Hepatocyte (in vitro differentiated cells): ENCODE measurements around the gene PITPNC1. TPM values are rescaled to one million over a fixed set of nuclear protein-coding genes. Genes with fewer than 3 reads are reported as not detected.

Source experiments
- DNase-seq: peaks from one replicate; pipeline ENCODE4 v3.0.0-alpha.2; 2016; ENCODE audit warnings: low spot score
- H2AFZ ChIP-seq: fragments of 200-600 bp; sonication (generic); 2 replicates; pipeline ENCODE4 v1.6.0; 2016; ENCODE audit warnings: antibody characterized with exemption, mild to moderate bottlenecking
- H3K27ac ChIP-seq: fragments of 200-600 bp; sonication (generic); 2 replicates; pipeline ENCODE4 v1.5.1; 2016; ENCODE audit warnings: mild to moderate bottlenecking
- H3K27me3 ChIP-seq: fragments of 200-600 bp; sonication (generic); 2 replicates; pipeline ENCODE4 v1.6.1; 2016
- H3K36me3 ChIP-seq: fragments of 200-600 bp; sonication (generic); replicated peaks from 2 replicates; pipeline ENCODE4 v1.5.1; 2016; ENCODE audit warnings: low read depth; ENCODE audit not compliant: insufficient read depth
- H3K4me1 ChIP-seq: fragments of 200-600 bp; sonication (generic); 2 replicates; pipeline ENCODE4 v1.5.1; 2016; ENCODE audit warnings: mild to moderate bottlenecking, moderate library complexity; ENCODE audit not compliant: insufficient read depth
- H3K4me2 ChIP-seq: fragments of 200-600 bp; sonication (generic); 2 replicates; pipeline ENCODE4 v1.6.0; 2016
- H3K4me3 ChIP-seq: fragments of 200-600 bp; sonication (generic); 2 replicates; pipeline ENCODE4 v1.5.1; 2016; ENCODE audit warnings: mild to moderate bottlenecking
- H3K79me2 ChIP-seq: fragments of 200-600 bp; sonication (generic); 2 replicates; pipeline ENCODE4 v1.6.0; 2017; ENCODE audit warnings: mild to moderate bottlenecking
- H3K9me2 ChIP-seq: fragments of 200-600 bp; sonication (generic); replicated peaks from 2 replicates; pipeline ENCODE4 v1.6.0; 2017; ENCODE audit warnings: mild to moderate bottlenecking; ENCODE audit not compliant: insufficient read depth
- H3K9me3 ChIP-seq: fragments of 200-600 bp; sonication (generic); 2 replicates; pipeline ENCODE4 v1.5.1; 2016; ENCODE audit warnings: low read depth, mild to moderate bottlenecking
- H4K20me1 ChIP-seq: fragments of 200-600 bp; sonication (generic); 2 replicates; pipeline ENCODE4 v1.6.0; 2016; ENCODE audit warnings: mild to moderate bottlenecking; ENCODE audit not compliant: insufficient read depth, poor library complexity, severe bottlenecking
- CTCF ChIP-seq: fragments of 200-600 bp; sonication (generic); IDR thresholded peaks from 2 replicates; pipeline ENCODE4 v1.5.1; 2016; ENCODE audit warnings: antibody characterized with exemption, mild to moderate bottlenecking; ENCODE audit not compliant: poor library complexity
- EZH2 ChIP-seq: fragments of 200-600 bp; sonication (generic); IDR thresholded peaks from 2 replicates; pipeline ENCODE4 v1.6.1; 2016; ENCODE audit warnings: antibody characterized with exemption, mild to moderate bottlenecking, borderline replicate concordance
- EZH2phosphoT487 ChIP-seq: fragments of 200-600 bp; sonication (generic); IDR thresholded peaks from one replicate; pipeline ENCODE4 v1.6.1; 2018; ENCODE audit warnings: antibody characterized with exemption, mild to moderate bottlenecking, low read depth, moderate library complexity; ENCODE audit not compliant: unreplicated experiment, severe bottlenecking
- WGBS: methylation state at CpG from one replicate; pipeline ENCODE4 v1.1.6; 2016; ENCODE audit warnings: low lambda C conversion rate; ENCODE audit errors: missing lambda C conversion rate; 5-methylcytosine and 5-hydroxymethylcytosine counted together
- polyA plus RNA-seq: library from polyadenylated mRNA; unstranded; fragments of >200 nt; fragmentation: Nextera tagmentation; extraction: Ambion mirVana; gene quantifications from 2 replicates; pipeline ENCODE4 v1.2.1, GENCODE V29; 2016
- total RNA-seq: library from RNA; depleted of rRNA; stranded (reverse); fragments of >200 nt; gene quantifications from 2 replicates; pipeline ENCODE4 v1.2.3, GENCODE V29; 2014

The PITPNC1 gene
- total and polyA plus RNA-seq, 2 experiments from 2014 or later = 4.6 to 8.1 TPM

- Histone ChIP-seq H3K27ac (no peak overlapping the region), H3K79me2 (no peaks in the 10 kb centered on the region), H3K27me3 (no peaks in the 10 kb centered on the region), H3K4me2 (no peak overlapping the region), H3K4me1 (no peaks in the 10 kb centered on the region), H3K4me3 (no peak overlapping the region), H2AFZ (no peak overlapping the region), H3K9me3 (no peaks in the 10 kb centered on the region), H4K20me1 (no peaks in the 10 kb centered on the region), H3K36me3 (no peaks in the 10 kb centered on the region), H3K9me2 (no peaks in the 10 kb centered on the region)
- no peak for TF ChIP-seq EZH2phosphoT487
- TF ChIP-seq CTCF = no peak
- WGBS = 68% methylated on average over 4 of the region's 4 CpGs
- no peak for DNase-seq
Observed at GRCh38 chr17:67711916-67712315, 334.8 kb downstream of the PITPNC1 start.

GRCh38 chr17:67712375-67712774, 335.3 kb downstream of the PITPNC1 start:
- no peak overlapping the region for H2AFZ ChIP-seq
- H3K4me3 ChIP-seq = no peak overlapping the region
- H3K27me3 ChIP-seq = no peaks in the 10 kb centered on the region
- H3K27ac ChIP-seq = no peak overlapping the region
- WGBS = 94% methylated on average over 4 of the region's 4 CpGs
- TF ChIP-seq EZH2 = no peak
- TF ChIP-seq EZH2phosphoT487 = no peak
- no peak for TF ChIP-seq CTCF
- no peaks in the 10 kb centered on the region for H3K9me3 ChIP-seq
- H3K4me1 ChIP-seq = no peaks in the 10 kb centered on the region
- DNase-seq = no peak
- H3K36me3 ChIP-seq = no peaks in the 10 kb centered on the region
- no peaks in the 10 kb centered on the region for H4K20me1 ChIP-seq
- no peaks in the 10 kb centered on the region for H3K79me2 ChIP-seq
- no peaks in the 10 kb centered on the region for H3K9me2 ChIP-seq
- H3K4me2 ChIP-seq = no peak overlapping the region

GRCh38 chr17:67713169-67713568, 336.1 kb downstream of the PITPNC1 start:
- Histone ChIP-seq H4K20me1 (no peaks in the 10 kb centered on the region), H3K9me2 (no peaks in the 10 kb centered on the region), H3K4me2 (no peak overlapping the region), H3K36me3 (no peaks in the 10 kb centered on the region), H3K4me1 (no peaks in the 10 kb centered on the region), H3K79me2 (no peaks in the 10 kb centered on the region), H3K4me3 (no peak overlapping the region), H3K27me3 (no peaks in the 10 kb centered on the region), H3K9me3 (no peaks in the 10 kb centered on the region), H2AFZ (no peak overlapping the region), H3K27ac (no peak overlapping the region)
- no peak for DNase-seq
- 95% methylated on average over 3 of the region's 3 CpGs for WGBS
- TF ChIP-seq EZH2 = no peak
- TF ChIP-seq CTCF = no peak
- no peak for TF ChIP-seq EZH2phosphoT487

DNA sequence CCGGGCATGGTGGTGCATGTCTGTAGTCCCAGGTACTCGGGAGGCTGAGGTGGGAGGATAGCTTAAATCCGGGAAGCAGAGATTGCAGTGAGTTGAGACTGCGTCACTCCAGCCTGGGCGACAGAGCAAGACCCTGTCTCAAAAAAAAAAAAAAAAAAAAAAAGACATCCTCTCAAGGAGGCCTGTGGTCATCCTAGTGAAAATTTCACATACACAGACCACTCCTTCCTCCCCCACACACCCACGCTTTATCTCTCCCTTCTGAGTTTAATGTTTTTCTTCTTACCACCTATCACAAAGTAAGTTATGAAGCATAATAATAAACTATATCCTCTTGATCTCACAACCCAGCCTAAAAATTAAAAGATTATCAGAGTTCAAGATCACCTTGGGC, 339.3 kb downstream of the PITPNC1 start:
- Histone ChIP-seq H3K27ac (no peak overlapping the region), H3K4me3 (no peak overlapping the region), H3K27me3 (no peaks in the 10 kb centered on the region), H3K36me3 (no peaks in the 10 kb centered on the region), H3K4me1 (peaks cover 8% of the 10 kb centered on the region), H3K9me2 (no peaks in the 10 kb centered on the region), H3K4me2 (peak overlapping the region; percentile 74), H4K20me1 (no peaks in the 10 kb centered on the region), H2AFZ (peak overlapping the region; percentile 70), H3K79me2 (peaks cover 24% of the 10 kb centered on the region), H3K9me3 (no peaks in the 10 kb centered on the region)
- no peak for TF ChIP-seq CTCF
- no peak for TF ChIP-seq EZH2
- no peak for TF ChIP-seq EZH2phosphoT487
- 96% methylated on average over 6 of the region's 6 CpGs for WGBS
- no peak for DNase-seq
